Cerebellar cortex (tissue), 1 donor: ENCODE measurements around the gene CASS4.

Experiments
- DNase-seq: peaks from one replicate; pipeline ENCODE4 v3.0.0-alpha.2; 2015; ENCODE audit warnings: low spot score

CASS4 gene

GRCh38 chr20:56445130-56445529 is 33.1 kb downstream of the CASS4 start:
- no peak for DNase-seq

DNA sequence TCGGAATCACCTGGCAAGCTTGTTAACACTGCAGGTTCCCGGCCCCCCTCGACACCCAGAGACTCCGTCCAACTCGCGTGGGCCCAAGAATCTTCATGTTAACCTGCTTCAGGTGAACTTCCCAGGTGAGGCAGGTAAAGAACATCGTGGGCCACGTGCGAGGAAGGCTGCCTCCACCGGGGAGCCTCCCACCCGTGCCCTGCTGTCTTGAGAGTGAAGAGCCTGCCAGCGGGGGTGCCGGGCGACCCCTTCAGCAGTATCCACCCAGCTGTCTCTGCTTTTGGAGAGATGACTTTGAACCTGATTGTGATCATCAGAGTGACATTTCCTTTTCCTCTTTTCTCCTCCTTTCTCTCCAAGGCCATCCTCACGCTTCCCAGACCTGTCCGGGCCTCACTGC is 33.5 kb downstream of the CASS4 start:
- DNase-seq = no peak

DNA sequence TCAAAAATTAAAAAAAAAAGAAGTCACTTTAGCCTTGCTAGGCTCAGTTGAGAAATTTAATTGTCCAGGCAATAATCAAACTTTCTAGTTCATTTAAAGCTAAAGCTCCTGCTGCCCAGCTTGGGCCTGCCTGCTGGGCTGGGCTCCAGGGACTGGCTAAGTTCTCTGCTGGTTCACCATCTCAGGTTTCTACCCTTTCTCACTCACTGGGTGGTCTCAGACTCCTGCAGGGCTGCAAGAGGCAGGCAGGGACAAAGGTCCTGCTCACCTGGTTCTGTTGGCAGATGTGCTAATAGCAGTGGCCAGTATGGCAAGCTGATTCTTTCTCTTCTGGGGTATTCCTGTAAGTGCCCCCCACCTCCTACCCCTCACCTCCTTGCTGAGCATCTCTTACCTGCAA is 35.2 kb downstream of the CASS4 start:
- no peak for DNase-seq

- no peak for DNase-seq
Measured at GRCh38 chr20:56449459-56449858, 37.4 kb downstream of the CASS4 start.

DNA sequence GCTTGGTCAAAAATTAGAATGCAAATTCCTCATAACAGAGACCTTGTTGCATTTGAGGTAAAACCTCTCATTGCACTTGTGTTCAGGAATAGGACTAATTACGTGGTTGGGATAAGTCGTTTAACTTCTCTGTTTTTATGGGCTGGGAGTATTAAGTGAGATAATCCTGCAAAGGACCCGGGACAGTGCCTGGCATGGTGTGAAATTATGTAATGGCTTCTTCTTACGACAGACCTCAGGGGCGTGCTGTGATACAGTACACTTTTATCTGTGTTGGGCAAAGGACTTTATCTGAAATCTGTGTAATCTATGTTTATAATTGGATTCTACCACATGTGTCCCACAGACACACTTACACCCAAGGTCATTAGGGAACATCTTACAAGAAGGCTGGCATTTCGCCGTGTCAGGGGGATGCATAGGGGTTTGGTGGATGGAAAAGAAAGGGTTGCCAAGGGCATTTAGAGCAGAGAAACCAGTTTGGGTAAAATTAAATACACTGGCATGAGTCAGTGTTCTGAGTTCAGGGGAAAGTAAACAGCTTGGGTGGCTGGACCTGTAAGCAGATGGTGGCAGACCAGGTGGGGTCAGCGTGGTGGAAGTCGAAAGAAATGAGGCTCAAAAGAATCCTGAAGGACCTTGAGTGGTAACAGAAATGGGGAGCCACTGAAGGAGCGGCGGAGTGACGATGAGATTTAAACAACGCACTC is 39.2 kb downstream of the CASS4 start:
- DNase-seq = no peak

GRCh38 chr20:56453352-56453751 is 41.3 kb downstream of the CASS4 start:
- no peak for DNase-seq

DNA sequence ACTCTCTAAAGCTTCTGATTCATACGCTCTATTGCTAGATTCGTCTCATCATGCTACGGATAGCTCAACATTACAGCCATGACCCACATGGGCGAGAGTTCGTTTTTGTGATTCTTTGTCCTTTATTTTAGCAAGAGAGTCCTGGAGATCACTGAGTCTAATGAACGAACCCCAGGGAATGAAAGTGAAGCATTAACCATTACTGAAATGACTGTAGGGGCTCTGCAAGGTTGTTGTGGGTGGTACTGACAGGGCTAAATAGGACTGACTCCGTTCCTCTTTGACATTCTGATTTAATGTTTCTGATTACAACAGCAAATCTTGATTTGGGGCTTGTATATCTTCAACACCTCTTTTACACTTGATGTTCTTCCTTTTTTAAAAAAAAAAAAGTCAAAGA is 42.7 kb downstream of the CASS4 start:
- DNase-seq = no peak

DNA sequence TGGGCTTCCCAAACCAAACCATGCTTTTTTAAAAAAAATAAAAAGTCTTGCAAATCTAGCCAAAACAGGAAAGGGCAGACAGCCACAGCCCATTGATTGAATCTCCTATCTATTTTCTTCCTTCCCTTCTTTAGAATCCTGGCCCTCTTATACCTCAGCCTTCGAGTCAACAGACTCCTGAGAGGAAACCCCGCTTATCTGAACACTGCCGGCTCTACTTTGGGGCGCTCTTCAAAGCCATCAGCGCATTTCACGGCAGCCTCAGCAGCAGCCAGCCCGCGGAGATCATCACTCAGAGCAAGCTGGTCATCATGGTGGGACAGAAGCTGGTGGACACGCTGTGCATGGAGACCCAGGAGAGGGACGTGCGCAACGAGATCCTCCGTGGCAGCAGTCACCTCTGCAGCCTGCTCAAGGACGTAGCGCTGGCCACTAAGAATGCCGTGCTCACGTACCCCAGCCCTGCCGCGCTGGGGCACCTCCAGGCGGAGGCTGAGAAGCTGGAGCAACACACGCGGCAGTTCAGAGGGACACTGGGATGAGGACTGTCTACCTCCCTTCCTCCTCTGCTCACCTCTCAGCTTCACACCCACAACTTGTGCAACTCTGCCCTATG is 46.3 kb downstream of the CASS4 start:
- DNase-seq = no peak

DNA sequence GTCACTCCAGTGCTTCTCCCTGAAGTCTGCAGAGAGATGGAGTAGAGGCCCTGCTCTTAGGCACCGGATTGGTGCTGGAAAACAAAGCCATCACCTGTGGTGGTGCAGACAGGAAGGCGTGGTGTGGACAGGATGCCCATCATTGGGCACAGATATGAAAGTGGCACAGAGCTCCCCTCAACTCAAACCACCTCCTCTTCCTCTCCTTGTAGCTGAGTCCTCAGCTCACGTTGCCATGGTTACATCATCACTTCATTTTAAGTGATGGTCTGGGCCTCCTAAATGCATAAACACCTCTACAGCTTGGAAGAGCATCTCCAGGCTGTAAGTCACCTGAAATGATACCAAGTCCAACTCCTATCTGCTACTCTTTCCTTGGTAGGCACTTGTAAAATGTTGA is 48.4 kb downstream of the CASS4 start:
- DNase-seq = no peak

DNA sequence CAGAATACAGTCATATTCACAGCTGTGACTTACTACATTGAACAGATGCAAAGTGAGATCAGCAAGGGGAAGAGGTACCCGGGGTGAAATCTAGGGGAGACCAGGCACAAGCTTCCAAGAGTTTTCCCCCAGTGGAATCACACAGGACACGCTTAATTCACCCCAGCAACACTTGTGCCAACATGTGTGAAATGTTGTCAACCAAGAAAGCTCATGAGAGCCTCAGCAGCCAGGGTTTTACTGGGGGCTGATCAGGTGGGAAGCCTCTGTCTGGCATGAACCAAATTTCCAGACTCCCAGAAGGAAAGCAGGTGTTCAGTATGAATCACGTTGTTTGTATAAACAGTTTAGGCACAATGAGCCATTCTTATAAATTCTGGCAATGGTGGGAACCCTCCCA is 49.5 kb downstream of the CASS4 start:
- no peak for DNase-seq

DNA sequence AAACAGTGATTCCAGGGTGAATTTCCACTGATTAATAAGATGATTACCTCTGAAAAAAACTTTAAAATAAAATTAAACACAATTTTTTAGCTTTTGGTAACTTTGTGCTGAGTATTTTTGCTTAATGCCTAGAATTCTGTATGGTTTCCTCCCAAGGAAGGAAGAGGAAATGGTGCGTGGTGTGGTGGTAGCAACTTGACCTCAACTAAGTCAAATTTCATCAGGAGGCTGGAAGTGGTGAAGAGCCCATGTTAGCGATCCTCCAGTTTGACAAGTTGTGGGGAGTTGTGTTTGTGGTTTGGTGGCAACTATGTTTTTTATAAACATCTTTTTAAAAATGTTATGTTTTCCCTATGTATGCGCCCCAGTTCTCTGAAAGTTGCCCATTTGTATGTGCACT is 51.4 kb downstream of the CASS4 start:
- DNase-seq = no peak

DNA sequence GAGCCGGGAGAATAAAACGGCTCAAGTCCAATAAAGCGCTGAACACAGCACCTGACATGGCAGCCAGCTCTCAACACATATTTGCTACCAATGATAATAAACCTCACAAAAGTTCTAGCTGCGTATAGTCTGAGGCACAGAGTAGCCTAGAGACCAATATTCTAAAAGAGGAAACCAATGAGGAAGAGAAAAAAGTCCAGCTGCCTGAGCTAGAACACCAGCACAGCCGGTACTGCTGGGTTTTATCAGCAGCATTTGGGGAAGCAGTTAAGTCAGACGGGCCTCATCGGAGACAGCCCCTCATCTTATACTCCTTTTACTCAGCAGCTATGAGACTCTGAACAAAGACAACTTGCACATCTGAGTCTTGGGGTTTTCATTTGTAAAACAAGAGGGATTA is 53.9 kb downstream of the CASS4 start:
- DNase-seq = no peak

DNA sequence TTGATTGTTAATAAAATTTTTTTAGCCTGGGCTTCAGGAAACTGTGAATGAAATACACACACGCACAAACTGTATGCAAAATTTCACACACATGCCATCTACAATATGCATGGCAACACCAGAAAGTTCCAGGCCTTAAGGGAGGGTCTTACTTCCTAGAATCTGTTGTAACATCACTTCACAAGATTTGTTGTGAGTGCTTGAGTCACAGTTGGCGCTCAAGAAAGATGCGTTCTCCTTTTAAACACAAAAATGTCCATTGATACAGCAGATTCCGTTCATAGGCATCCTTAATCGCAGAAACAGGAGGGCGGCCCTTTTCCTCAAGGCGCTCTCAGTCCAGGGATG is 55.9 kb downstream of the CASS4 start:
- no peak for DNase-seq

GRCh38 chr20:56468316-56469076 is 56.4 kb downstream of the CASS4 start, which contains the start of gene RTF2:
TSS of gene RTF2 (plus strand) at chr20:56468627. CDS start at chr20:56468698, 71 bp downstream.
- DNase-seq = peak; percentile 93

DNA sequence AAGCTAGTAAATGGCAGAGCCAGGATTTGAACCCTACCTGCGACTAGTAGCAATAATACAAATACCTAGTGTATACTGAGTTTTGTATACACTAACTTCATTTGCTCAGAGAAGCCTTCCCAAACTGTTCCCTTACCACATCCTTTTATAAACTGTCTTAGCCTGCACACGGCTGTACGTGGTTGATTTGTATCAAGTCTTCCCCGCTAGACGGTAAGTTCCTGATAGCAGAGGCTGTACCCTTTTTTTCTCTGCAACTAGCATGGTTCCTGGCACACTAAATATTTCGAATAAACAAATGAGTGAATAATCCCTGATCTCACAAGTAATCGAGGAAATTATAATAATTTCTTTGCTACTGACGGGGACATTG is 57.0 kb downstream of the CASS4 start:
- DNase-seq = no peak

DNA sequence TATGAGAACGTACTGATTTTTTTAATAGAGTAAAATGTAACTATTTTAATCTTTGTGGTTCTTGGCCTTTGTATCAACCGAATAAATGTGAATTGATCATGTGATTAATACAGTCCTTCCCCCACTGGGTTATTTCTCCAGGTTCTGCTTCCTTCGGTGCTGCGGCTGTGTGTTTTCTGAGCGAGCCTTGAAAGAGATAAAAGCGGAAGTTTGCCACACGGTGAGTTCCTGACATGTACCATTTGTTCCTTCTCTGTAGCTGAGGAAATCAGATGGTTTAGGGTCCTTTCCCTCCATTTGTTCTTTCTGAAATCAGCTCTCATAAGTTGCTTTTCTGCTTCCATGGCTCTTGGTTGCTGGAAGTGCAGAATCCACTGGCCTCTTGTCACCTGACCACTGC is 71.9 kb downstream of the CASS4 start:
- no peak for DNase-seq

DNA sequence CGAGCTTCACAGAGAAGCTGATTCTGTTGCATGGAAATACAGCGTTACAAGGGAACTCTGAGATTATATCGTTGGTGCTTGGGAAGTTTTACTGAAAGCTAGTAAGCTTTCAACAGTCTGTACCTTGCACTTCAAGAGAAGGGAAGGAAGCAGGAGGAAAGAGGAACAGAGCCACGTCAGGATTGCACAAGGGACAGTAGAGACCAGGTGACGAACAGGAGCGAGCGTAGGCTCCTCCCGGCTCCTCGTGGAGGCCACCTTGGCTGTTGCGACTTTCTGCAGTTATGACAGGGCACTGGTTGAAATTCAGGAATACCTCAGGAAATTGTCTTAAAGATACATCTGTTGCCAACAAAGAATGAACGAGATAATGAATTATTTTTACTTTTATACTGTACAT is 75.2 kb downstream of the CASS4 start:
- no peak for DNase-seq

GRCh38 chr20:56488566-56488965 is 76.5 kb downstream of the CASS4 start:
- DNase-seq = no peak

GRCh38 chr20:56501116-56501515 is 89.1 kb downstream of the CASS4 start:
- DNase-seq = no peak

DNA sequence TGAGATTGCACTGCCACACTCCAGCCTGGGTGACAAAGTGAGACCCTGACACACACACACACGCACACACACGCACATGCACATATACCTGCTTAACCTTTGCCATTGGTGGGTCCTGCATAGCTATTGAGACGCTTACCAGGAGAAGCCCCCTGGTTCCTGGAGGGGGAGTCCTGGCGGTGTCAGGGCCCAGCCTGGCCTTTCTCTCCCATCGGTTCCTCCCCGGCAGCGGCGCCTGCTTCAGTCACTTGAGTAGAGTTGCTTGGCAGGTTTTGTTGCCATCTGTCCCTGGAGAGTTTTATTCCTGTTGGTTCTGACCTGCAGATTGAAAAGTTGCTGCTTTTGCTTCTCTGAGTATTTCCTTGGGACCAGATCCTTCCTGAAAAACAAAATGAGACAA is 91.9 kb downstream of the CASS4 start:
- DNase-seq = peak; percentile 1

DNA sequence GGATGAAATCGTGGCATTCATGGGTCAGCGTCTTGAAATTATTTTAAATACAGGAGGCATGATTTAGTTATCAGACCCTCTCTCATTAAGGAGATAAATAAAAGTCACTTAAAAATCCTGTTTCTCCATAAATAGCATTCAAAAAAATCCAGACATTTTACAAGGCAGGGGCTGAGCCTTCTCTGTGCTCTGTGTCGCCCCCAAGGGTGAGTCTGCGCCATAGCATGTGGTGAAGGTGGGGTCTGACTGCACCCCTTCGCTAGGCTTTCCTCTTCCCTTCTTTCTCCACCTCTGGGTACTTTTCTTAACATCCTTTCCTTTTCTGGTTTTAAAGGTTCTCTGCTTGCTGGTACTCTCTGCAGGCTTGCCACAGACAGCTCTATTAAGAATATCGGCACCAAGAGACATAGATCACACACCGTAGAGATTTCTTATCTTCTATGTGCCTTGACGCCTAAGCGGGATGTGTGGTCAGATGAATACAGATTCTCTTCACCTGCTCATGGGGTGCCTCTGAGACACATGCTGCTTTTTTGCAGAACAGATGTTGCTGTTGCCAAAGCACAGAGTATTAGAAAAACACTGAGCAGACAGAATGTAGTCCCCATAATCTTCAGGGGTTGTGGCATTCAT is 92.4 kb downstream of the CASS4 start:
- DNase-seq = no peak

GRCh38 chr20:56506103-56506502 is 94.0 kb downstream of the CASS4 start:
- no peak for DNase-seq
